ENCODE data around the gene PARD6B. TPM values are rescaled to one million over a fixed set of nuclear protein-coding genes. Genes with fewer than 3 reads are reported as not detected.
A peak's percentile ranks its signal among the peaks of the same experiment; 100 is the strongest.
"Not testable (repeated sequence)": the region's sequence is repeated elsewhere in the genome, so short reads cannot be mapped to it uniquely, and the experiment has no call there.

PARD6B gene
- total RNA-seq, 2 experiments from 2014 or later: 6.1 to 6.8 TPM

- peaks cover 40% of the 10 kb centered on the region for H3K27me3 Mint-ChIP-seq
- DNase-seq (no peak), ATAC-seq (ENCODE audit: low read depth) (no peak)
- H3K36me3 Mint-ChIP-seq: no peaks in the 10 kb centered on the region
- H3K27ac Mint-ChIP-seq: no peak overlapping the region
- H3K4me1 Mint-ChIP-seq: peaks cover 5% of the 10 kb centered on the region
- no peaks in the 10 kb centered on the region for H3K9me3 Mint-ChIP-seq
- POLR2A ChIA-PET: no interaction called here
- H3K4me3 Mint-ChIP-seq: no peak overlapping the region
These were observed 36.8 kb upstream of the PARD6B start for GRCh38 chr20:50694379-50695134.

GRCh38 chr20:50695135-50695872 lies 36.1 kb upstream of the PARD6B start:
- H3K27me3 Mint-ChIP-seq: peaks cover 32% of the 10 kb centered on the region
- H3K4me1 Mint-ChIP-seq: peaks cover 5% of the 10 kb centered on the region
- no peak overlapping the region for H3K27ac Mint-ChIP-seq
- no peaks in the 10 kb centered on the region for H3K36me3 Mint-ChIP-seq
- no peaks in the 10 kb centered on the region for H3K9me3 Mint-ChIP-seq
- ATAC-seq (ENCODE audit: low read depth): no peak
- no peak for DNase-seq
- H3K4me3 Mint-ChIP-seq: no peak overlapping the region
- POLR2A ChIA-PET: no interaction called here

DNA sequence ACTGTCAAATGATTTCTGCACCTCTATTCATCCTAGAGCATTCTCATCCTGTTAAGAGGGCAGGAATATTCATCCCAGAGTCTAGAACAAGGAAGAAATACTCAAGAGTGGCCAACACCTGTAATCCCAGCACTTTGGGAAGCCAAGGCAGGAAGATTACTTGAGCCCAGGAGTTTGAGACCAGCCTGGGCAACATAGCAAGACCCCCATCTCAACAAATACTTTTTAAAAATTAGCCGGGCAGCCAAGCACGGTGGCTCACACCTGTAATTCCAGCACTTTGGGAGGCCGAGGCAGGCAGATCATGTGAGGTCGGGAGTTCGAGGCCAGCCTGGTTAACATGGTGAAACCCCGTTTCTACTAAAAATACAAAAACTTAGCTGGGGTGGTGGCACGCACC lies 33.1 kb upstream of the PARD6B start:
- H3K4me3 Mint-ChIP-seq; DNase-seq; ATAC-seq (ENCODE audit: low read depth); H3K4me1 Mint-ChIP-seq; H3K27ac Mint-ChIP-seq; H3K9me3 Mint-ChIP-seq; H3K36me3 Mint-ChIP-seq; POLR2A ChIA-PET: not testable (repeated sequence)
- H3K27me3 Mint-ChIP-seq: peaks cover 19% of the 10 kb centered on the region

GRCh38 chr20:50699688-50700087 lies 31.7 kb upstream of the PARD6B start:
- no peaks in the 10 kb centered on the region for H3K36me3 Mint-ChIP-seq
- H3K4me3 Mint-ChIP-seq: no peak overlapping the region
- H3K27me3 Mint-ChIP-seq: peaks cover 19% of the 10 kb centered on the region
- POLR2A ChIA-PET: no interaction called here
- no peaks in the 10 kb centered on the region for H3K4me1 Mint-ChIP-seq
- ATAC-seq (ENCODE audit: low read depth) (no peak), DNase-seq (no peak)
- H3K27ac Mint-ChIP-seq: no peak overlapping the region
- no peaks in the 10 kb centered on the region for H3K9me3 Mint-ChIP-seq

DNA sequence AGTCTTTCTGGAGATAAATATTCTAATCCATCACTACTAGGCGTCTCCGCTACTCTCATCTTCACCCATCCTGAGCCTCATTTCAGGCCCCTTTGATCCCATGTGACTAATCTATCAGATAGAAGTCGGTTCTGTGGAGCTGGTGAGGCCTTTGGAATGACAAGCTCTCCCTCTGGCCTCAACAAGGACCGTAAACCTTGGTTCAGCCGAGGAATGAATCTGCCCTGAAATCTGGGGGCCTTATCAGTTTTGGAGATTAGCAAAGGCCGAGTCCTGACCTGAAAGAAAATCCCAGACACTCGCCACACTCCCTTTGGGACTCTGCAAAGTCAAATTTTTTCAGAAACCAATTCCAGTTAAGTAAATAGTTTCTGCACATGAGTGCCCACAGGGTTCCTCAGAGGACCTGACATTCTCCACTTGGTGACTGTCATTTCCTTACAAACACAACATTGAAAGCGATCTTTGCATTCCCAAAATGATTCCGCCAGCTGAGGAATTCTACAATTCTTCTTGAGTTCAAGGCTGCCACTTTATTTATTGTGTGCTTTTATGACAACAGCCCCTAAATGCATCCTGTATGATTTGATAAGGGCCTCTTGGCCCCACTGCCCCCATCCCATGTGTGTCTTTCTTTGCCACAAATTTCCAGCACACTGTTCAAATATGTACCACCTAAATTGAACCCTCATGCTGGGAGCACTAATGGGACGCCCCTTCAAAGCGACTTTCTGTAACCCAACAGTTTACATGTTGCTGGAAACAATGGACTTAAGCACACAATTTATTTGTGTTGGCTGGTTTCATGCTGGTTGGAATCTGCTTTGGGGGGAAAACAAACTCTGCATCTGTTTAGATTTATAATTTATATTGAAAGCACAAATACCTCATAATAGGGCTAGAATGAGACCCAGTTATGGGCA lies 30.1 kb upstream of the PARD6B start:
- Mint-ChIP-seq H3K4me1 (peaks cover 2% of the 10 kb centered on the region), H3K36me3 (no peaks in the 10 kb centered on the region), H3K27me3 (peaks cover 16% of the 10 kb centered on the region), H3K9me3 (no peaks in the 10 kb centered on the region), H3K4me3 (no peak overlapping the region), H3K27ac (no peak overlapping the region)
- POLR2A ChIA-PET: no interaction called here
- DNase-seq (no peak), ATAC-seq (ENCODE audit: low read depth) (no peak)

DNA sequence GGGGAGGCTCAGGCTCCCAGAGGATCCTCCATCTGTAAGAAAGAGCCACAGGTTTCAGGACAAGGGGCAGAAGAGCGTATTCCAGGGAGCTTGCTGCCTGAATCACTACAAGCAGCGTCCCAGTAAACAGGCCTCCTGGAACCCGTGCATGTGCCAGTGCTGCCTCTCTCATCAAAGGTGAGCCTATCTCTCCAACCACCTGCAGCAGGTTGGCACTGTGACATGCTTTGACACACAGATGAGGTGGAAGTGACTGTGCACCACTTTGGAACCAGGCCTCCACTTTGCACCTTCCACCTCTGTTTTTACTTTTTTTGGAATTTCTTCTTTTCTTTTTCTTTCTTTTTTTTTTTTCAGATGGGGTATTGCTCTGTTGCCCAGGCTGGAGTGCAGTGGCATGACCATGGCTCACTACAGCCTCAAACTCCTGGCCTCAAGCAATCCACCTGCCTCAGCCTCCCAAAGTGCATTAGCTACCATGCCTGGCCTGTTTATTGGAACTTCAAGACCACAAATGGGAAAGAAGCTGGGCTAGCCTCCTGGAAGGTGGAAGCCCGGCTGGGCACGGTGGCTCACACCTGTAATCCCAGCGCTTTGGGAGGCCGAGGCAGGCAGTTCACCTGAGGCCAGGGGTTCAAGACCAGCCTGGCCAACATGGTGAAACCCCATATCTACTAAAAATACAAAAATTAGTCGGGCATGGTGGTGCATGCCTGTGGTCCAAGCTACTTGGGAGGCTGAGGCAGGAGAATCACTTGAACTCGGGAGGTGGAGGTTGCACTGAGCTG lies 27.5 kb upstream of the PARD6B start:
- H3K27ac Mint-ChIP-seq; DNase-seq; H3K9me3 Mint-ChIP-seq; H3K4me1 Mint-ChIP-seq; H3K36me3 Mint-ChIP-seq; H3K4me3 Mint-ChIP-seq; ATAC-seq (ENCODE audit: low read depth): not testable (repeated sequence)
- peaks cover 10% of the 10 kb centered on the region for H3K27me3 Mint-ChIP-seq
- POLR2A ChIA-PET: interaction anchor here (0.6 kb wide), 1 partner anchor 21 kb away, joined by 3 read pairs; no protein-coding TSS in a partner anchor

GRCh38 chr20:50704514-50704913 lies 26.9 kb upstream of the PARD6B start:
- H3K4me1 Mint-ChIP-seq: peaks cover 2% of the 10 kb centered on the region
- POLR2A ChIA-PET: no interaction called here
- no peaks in the 10 kb centered on the region for H3K9me3 Mint-ChIP-seq
- peaks cover 10% of the 10 kb centered on the region for H3K27me3 Mint-ChIP-seq
- no peak overlapping the region for H3K27ac Mint-ChIP-seq
- DNase-seq (no peak), ATAC-seq (ENCODE audit: low read depth) (no peak)
- H3K4me3 Mint-ChIP-seq: no peak overlapping the region
- no peaks in the 10 kb centered on the region for H3K36me3 Mint-ChIP-seq

- POLR2A ChIA-PET: no interaction called here
- Mint-ChIP-seq H3K9me3 (no peaks in the 10 kb centered on the region), H3K27me3 (peaks cover 10% of the 10 kb centered on the region), H3K4me3 (no peak overlapping the region), H3K4me1 (peaks cover 2% of the 10 kb centered on the region), H3K36me3 (no peaks in the 10 kb centered on the region), H3K27ac (no peak overlapping the region)
- DNase-seq: no peak
- ATAC-seq (ENCODE audit: low read depth): peak; percentile 75
These were observed 26.4 kb upstream of the PARD6B start for GRCh38 chr20:50704971-50705370.

- Mint-ChIP-seq H3K36me3 (no peaks in the 10 kb centered on the region), H3K4me3 (no peak overlapping the region), H3K27ac (no peak overlapping the region), H3K27me3 (peaks cover 16% of the 10 kb centered on the region), H3K4me1 (peaks cover 2% of the 10 kb centered on the region), H3K9me3 (no peaks in the 10 kb centered on the region)
- POLR2A ChIA-PET: no interaction called here
- ATAC-seq (ENCODE audit: low read depth) (no peak), DNase-seq (no peak)
These were observed 22.3 kb upstream of the PARD6B start for GRCh38 chr20:50708845-50709635.

DNA sequence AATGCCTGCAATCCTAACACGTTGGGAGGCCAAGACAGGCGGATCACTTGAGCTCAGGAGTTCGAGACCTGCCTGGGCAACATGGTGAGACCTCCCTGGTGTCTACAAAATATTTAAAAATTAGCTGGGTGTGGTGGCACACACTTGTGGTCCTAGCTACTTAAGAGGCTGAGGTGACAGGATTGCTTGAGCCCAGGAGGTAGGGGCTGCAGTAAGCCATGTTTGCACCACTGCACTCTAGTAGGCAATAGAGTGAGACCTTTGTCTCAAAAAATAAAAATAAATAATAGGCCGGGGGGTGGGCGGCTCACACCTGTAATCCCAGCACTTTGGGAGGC lies 21.8 kb upstream of the PARD6B start:
- Mint-ChIP-seq H3K4me3 (no peak overlapping the region), H3K27me3 (peaks cover 16% of the 10 kb centered on the region), H3K27ac (no peak overlapping the region), H3K9me3 (no peaks in the 10 kb centered on the region), H3K4me1 (peaks cover 2% of the 10 kb centered on the region), H3K36me3 (no peaks in the 10 kb centered on the region)
- no peak for DNase-seq
- ATAC-seq (ENCODE audit: low read depth): no peak
- POLR2A ChIA-PET: no interaction called here

- Mint-ChIP-seq H3K36me3 (no peaks in the 10 kb centered on the region), H3K27me3 (peaks cover 18% of the 10 kb centered on the region), H3K4me3 (no peak overlapping the region), H3K27ac (no peak overlapping the region), H3K4me1 (no peaks in the 10 kb centered on the region), H3K9me3 (no peaks in the 10 kb centered on the region)
- DNase-seq (no peak), ATAC-seq (ENCODE audit: low read depth) (no peak)
- POLR2A ChIA-PET: no interaction called here
These were observed 20.8 kb upstream of the PARD6B start for GRCh38 chr20:50710492-50711063.

DNA sequence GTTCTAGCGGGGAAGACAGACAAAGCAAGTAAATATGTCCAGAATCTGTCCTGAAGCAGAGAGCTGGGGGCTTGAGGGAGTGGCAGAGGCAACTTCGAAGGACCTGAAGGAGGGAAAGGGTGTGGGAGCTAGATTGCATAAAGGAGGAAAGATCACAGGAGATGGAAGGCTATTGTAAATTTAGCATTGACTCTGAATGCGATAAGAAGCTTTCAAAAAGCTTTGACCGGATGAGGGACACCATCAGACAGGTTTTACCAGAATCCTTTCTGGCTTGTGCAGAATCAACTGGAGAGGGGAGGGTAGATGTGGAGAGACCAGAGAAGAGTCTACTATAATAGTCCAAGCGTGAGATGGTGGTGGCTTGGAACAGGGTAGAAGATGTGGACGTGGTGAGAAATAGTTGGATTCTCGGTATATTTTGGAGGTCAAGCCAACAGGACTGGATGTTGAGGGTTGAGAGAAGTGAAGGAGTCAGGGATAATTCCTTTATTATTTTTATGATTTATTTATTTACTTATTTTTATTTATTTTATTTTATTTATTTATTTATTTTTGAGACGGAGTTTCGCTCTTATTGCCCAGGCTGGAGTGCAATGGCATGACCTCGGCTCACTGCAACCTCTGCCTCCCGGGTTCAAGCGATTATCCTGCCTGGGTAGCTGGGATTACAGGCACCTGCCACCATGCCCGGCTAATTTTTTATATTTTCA lies 20.1 kb upstream of the PARD6B start:
- no peaks in the 10 kb centered on the region for H3K4me1 Mint-ChIP-seq
- H3K36me3 Mint-ChIP-seq: no peaks in the 10 kb centered on the region
- DNase-seq (no peak), ATAC-seq (ENCODE audit: low read depth) (no peak)
- H3K27ac Mint-ChIP-seq: no peak overlapping the region
- peaks cover 18% of the 10 kb centered on the region for H3K27me3 Mint-ChIP-seq
- POLR2A ChIA-PET: no interaction called here
- no peaks in the 10 kb centered on the region for H3K9me3 Mint-ChIP-seq
- no peak overlapping the region for H3K4me3 Mint-ChIP-seq
